Neural progenitor cell (in vitro differentiated cells): ENCODE data around the gene TRIM66.

Experiments
- CTCF ChIP-seq: fragments of 200-600 bp; sonication (generic); IDR thresholded peaks from 2 replicates; pipeline ENCODE4 v1.5.1; 2017; ENCODE audit warnings: antibody characterized with exemption, mild to moderate bottlenecking
- EZH2 ChIP-seq: fragments of 200-600 bp; sonication (generic); IDR thresholded peaks from 2 replicates; pipeline ENCODE4 v1.6.1; 2017; ENCODE audit warnings: antibody characterized with exemption, mild to moderate bottlenecking, moderate library complexity
- EZH2phosphoT487 ChIP-seq: fragments of 200-600 bp; sonication (generic); IDR thresholded peaks from 2 replicates; pipeline ENCODE4 v1.6.1; 2017; ENCODE audit warnings: antibody characterized with exemption

DNA sequence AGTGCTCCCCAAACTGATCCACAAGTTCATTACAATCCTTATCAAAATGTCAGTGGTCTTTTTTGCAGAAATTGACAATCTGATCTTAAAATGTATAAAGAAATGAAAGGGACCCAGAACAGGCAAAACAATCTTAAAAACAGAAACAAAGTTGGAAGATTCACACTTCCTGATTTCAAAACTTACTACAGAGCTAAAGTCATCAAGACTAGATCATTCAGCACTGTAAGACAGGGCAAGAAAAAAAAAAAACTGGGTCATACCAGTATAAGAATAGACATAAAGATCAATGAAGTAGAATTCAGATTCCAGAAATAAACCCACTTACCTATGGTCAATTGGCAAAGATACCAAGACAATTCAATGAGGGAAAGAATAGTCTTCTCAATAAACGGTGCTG lies 84.0 kb downstream of the TRIM66 start:
- TF ChIP-seq CTCF (no peak), EZH2 (no peak), EZH2phosphoT487 (no peak)
